GM12878 (cell line): Measurements from ENCODE around the gene DNAH11. TPM values are rescaled to one million over a fixed set of nuclear protein-coding genes. Genes with fewer than 3 reads are reported as not detected.

Experiments
- ATAC-seq: fragments of 200-7000 bp; cut with Tn5 transposase; 3 replicates; pipeline ENCODE4 v1.9.1; 2020; ENCODE audit warnings: mild to moderate bottlenecking, moderate library complexity
- BruUV-seq: library from RNA; stranded (reverse); fragments of 400-500 nt; replicated peaks from 2 replicates; lab custom pipeline; 2021; lab: Mats Ljungman, UMichigan
- CTCF ChIA-PET: fragments of 300-600 bp; sonication (Branson Sonifier 250); formaldehyde crosslinking; extraction: SDS; loops from one replicate; lab custom pipeline; 2021; ENCODE audit warnings: inconsistent platforms; lab: Yijun Ruan, JAX
- POLR2A ChIA-PET: fragments of 350-600 bp; formaldehyde crosslinking; extraction: SDS; loops from one replicate; lab custom pipeline; 2021; ENCODE audit warnings: inconsistent platforms; lab: Charles Lee
- RAD21 ChIA-PET: fragments of 300-600 bp; sonication (Branson Sonifier 250); formaldehyde crosslinking; loops from one replicate; lab custom pipeline; 2023; ENCODE audit warnings: antibody characterized with exemption; ENCODE audit not compliant: unreplicated experiment; lab: Charles Lee
- SMC1A ChIA-PET: fragments of 300-600 bp; sonication (Branson Sonifier 250); formaldehyde crosslinking; loops from one replicate; lab custom pipeline; 2023; ENCODE audit not compliant: unreplicated experiment, uncharacterized antibody; lab: Charles Lee
- DNase-seq: peaks from one replicate; pipeline ENCODE4 v3.0.0-alpha.2; 2011; ENCODE audit warnings: low read depth, low spot score
- FAIRE-seq: peaks from 3 replicates; lab custom pipeline; 2011; peaks lifted over from hg19 to GRCh38; lab: Jason Lieb, UNC
- H2AFZ ChIP-seq: 2 replicates; pipeline ENCODE4 v1.6.0; 2011; ENCODE audit warnings: low read depth, low read length, control low read depth; ENCODE audit not compliant: control insufficient read depth
- H3K27ac ChIP-seq: 2 replicates; pipeline ENCODE4 v1.5.1; 2011; ENCODE audit warnings: control low read depth; ENCODE audit not compliant: control insufficient read depth, insufficient read depth
- H3K27me3 ChIP-seq, 2 experiments: replicated peaks in 1 of 2; 2 replicates each; pipeline versions ENCODE4 v1.6.0 to v1.6.1; 2011; ENCODE audit warnings: low read length in 1 of 2; ENCODE audit not compliant: control insufficient read depth in 2 of 2, insufficient read depth in 2 of 2
- H3K36me3 ChIP-seq, 2 experiments: 2 replicates each; pipeline ENCODE4 v1.5.1; 2011; ENCODE audit warnings: low read length in 1 of 2; ENCODE audit not compliant: control insufficient read depth in 2 of 2, insufficient read depth in 2 of 2
- H3K4me1 ChIP-seq: 2 replicates; pipeline ENCODE4 v1.6.1; 2011; ENCODE audit warnings: mild to moderate bottlenecking, low read length, moderate library complexity, mixed read lengths; ENCODE audit not compliant: control insufficient read depth, insufficient read depth
- H3K4me2 ChIP-seq: 2 replicates; pipeline ENCODE4 v1.6.0; 2011; ENCODE audit warnings: control low read depth; ENCODE audit not compliant: control insufficient read depth, insufficient read depth
- H3K4me3 ChIP-seq: fragments of 200-600 bp; sonication (generic); 2 replicates; pipeline ENCODE4 v1.5.1; 2016
- H3K79me2 ChIP-seq: 2 replicates; pipeline ENCODE4 v1.6.0; 2011; ENCODE audit warnings: low read length; ENCODE audit not compliant: control insufficient read depth, insufficient read depth
- H3K9ac ChIP-seq: 2 replicates; pipeline ENCODE4 v1.8.0; 2011; ENCODE audit warnings: low read length, control low read depth, mixed read lengths; ENCODE audit not compliant: control insufficient read depth, insufficient read depth
- H3K9me3 ChIP-seq: replicated peaks from 3 replicates; pipeline ENCODE4 v1.5.1; 2011; ENCODE audit warnings: mild to moderate bottlenecking, low read length; ENCODE audit not compliant: control insufficient read depth, insufficient read depth
- H4K20me1 ChIP-seq: 2 replicates; pipeline ENCODE4 v1.6.0; 2011; ENCODE audit not compliant: control insufficient read depth, insufficient read depth
- GABPA ChIP-seq: IDR thresholded peaks from 2 replicates; pipeline ENCODE4 v1.6.1; 2014; ENCODE audit warnings: antibody characterized with exemption, low read depth, mild to moderate bottlenecking, inconsistent platforms
- HCFC1 ChIP-seq: fragments of 150-350 bp; IDR thresholded peaks from 2 replicates; pipeline ENCODE4 v1.6.1; 2014; ENCODE audit warnings: low read length
- MTA3 ChIP-seq: IDR thresholded peaks from 2 replicates; pipeline ENCODE4 v1.6.1; 2012; ENCODE audit warnings: low read length, inconsistent platforms, borderline replicate concordance
- MXI1 ChIP-seq: fragments of 150-350 bp; IDR thresholded peaks from 2 replicates; pipeline ENCODE4 v1.6.1; 2011; ENCODE audit warnings: low read depth, mild to moderate bottlenecking, inconsistent platforms, low read length, improper control_type of control experiment
- NR2C2 ChIP-seq: IDR thresholded peaks from 2 replicates; pipeline ENCODE4 v1.6.1; 2011; ENCODE audit warnings: borderline replicate concordance, low read depth; ENCODE audit not compliant: control insufficient read depth, insufficient read length
- PAX5 ChIP-seq: IDR thresholded peaks from 2 replicates; pipeline ENCODE4 v1.6.1; 2011; ENCODE audit warnings: low read depth, low read length, borderline replicate concordance
- PKNOX1 ChIP-seq: fragments of 450-650 bp; IDR thresholded peaks from 2 replicates; pipeline ENCODE4 v1.6.1; 2016; ENCODE audit warnings: mild to moderate bottlenecking
- ZBTB33 ChIP-seq: fragments of 450-650 bp; IDR thresholded peaks from 2 replicates; pipeline ENCODE4 v1.6.1; 2017; ENCODE audit warnings: mild to moderate bottlenecking
- ZNF274 ChIP-seq: IDR thresholded peaks from one replicate; pipeline ENCODE4 v1.8.0; 2011; ENCODE audit not compliant: insufficient read length, insufficient read depth
- ZNF622 ChIP-seq: fragments of 450-650 bp; IDR thresholded peaks from 2 replicates; pipeline ENCODE4 v1.6.1; 2017; ENCODE audit warnings: mild to moderate bottlenecking, inconsistent platforms
- WGBS: methylation state at CpG from one replicate; pipeline ENCODE4 v1.1.6; 2016; ENCODE audit warnings: low lambda C conversion rate; ENCODE audit not compliant: insufficient replicate concordance, insufficient coverage; ENCODE audit errors: missing lambda C conversion rate; 5-methylcytosine and 5-hydroxymethylcytosine counted together
- in situ Hi-C: fragments of 300-500 bp; cut with MboI; formaldehyde crosslinking; loops from 9 replicates; pipeline ENCODE4 v1.14.3; 2018; ENCODE audit warnings: mixed read lengths
- intact Hi-C: fragments of 100-400 bp; cut with micrococcal nuclease; formaldehyde crosslinking; loops from one replicate; pipeline ENCODE4 v1.14.2; 2022; ENCODE audit not compliant: unreplicated experiment
- polyA plus RNA-seq, 11 experiments: library from polyadenylated mRNA; depleted of rRNA in 4 of 11; unstranded in 6 of 11; stranded (reverse) in 5 of 11; fragments of >200 nt; fragmentation: Nextera tagmentation in 4 of 11; fragmentation: Illumina TruSeq in 1 of 11; extraction: Ambion mirVana in 4 of 11; extraction: Trizol in 1 of 11; gene quantifications; 1 replicate in 1 of 11; 2 replicates in 10 of 11; pipeline versions ENCODE4 v1.2.1 to v1.2.3, GENCODE V29; 2011 to 2016; ENCODE audit warnings: inconsistent platforms in 2 of 11, missing spikeins in 2 of 11, low read depth in 1 of 11
- total RNA-seq, 4 experiments: library from RNA; depleted of rRNA in 3 of 4; stranded (reverse); fragments of >200 nt in 3 of 4; fragmentation: Illumina TruSeq in 1 of 4; extraction: Trizol in 1 of 4; gene quantifications; 2 replicates each; pipeline versions ENCODE4 v1.2.1 to v1.2.3, GENCODE V29; 2013 to 2021

DNAH11 gene
- total and polyA plus RNA-seq, 10 of the 15 experiments (the other 5 are each of a cell fraction or from before 2014, with no cell fraction given), result 0.03 to 0.56 (median 0.10) TPM

DNA sequence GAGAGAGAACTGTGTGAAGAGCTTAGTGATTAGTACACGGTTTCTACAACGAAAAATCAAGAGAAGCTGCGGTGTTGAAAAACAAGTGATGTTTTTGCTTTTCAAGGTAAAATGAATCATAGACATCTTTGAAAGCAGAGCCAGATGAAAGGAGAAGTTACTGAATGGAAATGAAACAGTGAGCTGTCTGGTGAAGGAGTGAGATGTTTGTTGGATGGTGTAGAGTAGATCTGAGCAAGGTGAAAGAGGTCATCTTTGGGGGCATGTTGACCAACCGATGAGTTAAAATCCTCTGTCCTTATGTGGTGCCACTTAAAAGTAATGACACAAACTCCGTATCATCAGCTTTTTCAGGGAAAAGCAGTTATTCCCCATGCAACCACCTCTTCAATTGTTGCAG, 225.4 kb downstream of the DNAH11 start:
- no peak overlapping the region for H3K9ac ChIP-seq
- WGBS, result 25% methylated on average over 5 of the region's 5 CpGs
- no peak for ATAC-seq
- intact Hi-C loops (loop anchor here (10.0 kb wide), 1 partner anchor 183 kb away; no protein-coding TSS in a partner anchor), in situ Hi-C loops (loop anchor here (5.0 kb wide), 1 partner anchor 511 kb away; no protein-coding TSS in a partner anchor)
- H3K4me1 ChIP-seq, result no peaks in the 10 kb centered on the region
- CTCF ChIA-PET, result interaction anchor here (0.8 to 3.6 kb wide), 14 partner anchors 15 to 519 kb away, joined by 3 to 31 read pairs (median 4); no protein-coding TSS in a partner anchor
- DNase-seq, result no peak
- H3K4me2 ChIP-seq, result no peak overlapping the region
- no peaks in the 10 kb centered on the region for H3K36me3 ChIP-seq
- no peak overlapping the region for H3K27ac ChIP-seq
- no peak overlapping the region for H3K4me3 ChIP-seq
- H3K9me3 ChIP-seq, result no peaks in the 10 kb centered on the region
- H3K27me3 ChIP-seq, result 0 out of 4 replicates have a peak, but pooled peaks cover 0 to 2% of the 10 kb centered on the region in 2 experiments
- H3K79me2 ChIP-seq, result no peaks in the 10 kb centered on the region
- FAIRE-seq, result no peak
- POLR2A ChIA-PET, result no interaction called here
- RAD21 ChIA-PET, result interaction anchor here (1.0 to 3.9 kb wide), 3 partner anchors 125 to 513 kb away, joined by 3 to 44 read pairs (median 6); no protein-coding TSS in a partner anchor
- SMC1A ChIA-PET, result interaction anchor here (1.0 to 4.9 kb wide), 5 partner anchors 217 to 517 kb away, joined by 3 to 55 read pairs (median 6); no protein-coding TSS in a partner anchor
- H2AFZ ChIP-seq, result no peak overlapping the region
- TF ChIP-seq ZNF274 (no peak), MXI1 (no peak), HCFC1 (no peak)
- no peaks in the 10 kb centered on the region for H4K20me1 ChIP-seq
- no TSS peak for BruUV-seq

DNA sequence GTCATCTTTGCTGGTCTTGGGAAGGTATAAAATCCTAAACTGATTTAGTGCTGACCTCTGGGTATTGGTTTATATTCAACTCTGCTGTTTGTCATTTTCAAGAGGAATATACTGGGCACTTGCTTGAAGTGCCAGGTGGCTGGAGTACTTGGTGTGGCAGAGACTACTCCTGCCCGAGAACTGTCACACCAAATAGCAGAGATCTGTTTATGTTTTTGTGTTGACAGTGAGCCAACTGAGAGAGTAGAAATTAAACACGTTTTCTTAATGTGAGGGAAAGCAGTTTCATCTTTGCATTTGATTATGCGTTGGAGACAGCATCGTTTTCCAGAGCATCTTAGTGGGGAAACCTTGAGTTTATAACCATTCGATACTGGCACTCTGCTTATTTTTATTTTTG, 228.4 kb downstream of the DNAH11 start:
- ATAC-seq, result no peak
- Histone ChIP-seq H3K27me3 (0 out of 4 replicates have a peak, but pooled peaks cover 0 to 2% of the 10 kb centered on the region in 2 experiments), H2AFZ (no peak overlapping the region), H3K27ac (no peak overlapping the region), H3K9me3 (no peaks in the 10 kb centered on the region), H3K4me2 (no peak overlapping the region), H3K9ac (no peak overlapping the region), H3K36me3 (no peaks in the 10 kb centered on the region), H3K4me3 (no peak overlapping the region), H4K20me1 (no peaks in the 10 kb centered on the region), H3K4me1 (no peaks in the 10 kb centered on the region), H3K79me2 (no peaks in the 10 kb centered on the region)
- ChIA-PET CTCF (no interaction called here), POLR2A (no interaction called here), SMC1A (interaction anchor here (1.0 kb wide), 1 partner anchor 514 kb away, joined by 4 read pairs; no protein-coding TSS in a partner anchor), RAD21 (no interaction called here)
- no peak for DNase-seq
- TF ChIP-seq ZBTB33 (no peak), PKNOX1 (no peak), NR2C2 (no peak), ZNF622 (no peak), MTA3 (no peak), GABPA (no peak), PAX5 (no peak)
- BruUV-seq, result no TSS peak
- 38% methylated on average over 5 of the region's 5 CpGs for WGBS
- intact Hi-C loops, result loop anchor here (5.0 kb wide), 1 partner anchor 311 kb away; no protein-coding TSS in a partner anchor
- FAIRE-seq, result no peak
- in situ Hi-C loops, result no loop called here
